AG04449 (cell line): ENCODE data around the gene GGCT.

Experiments used
- CTCF ChIA-PET: fragments of 350-600 bp; formaldehyde crosslinking; extraction: SDS; loops from one replicate; lab custom pipeline; 2021; ENCODE audit warnings: antibody characterized with exemption; lab: Yijun Ruan, JAX
- POLR2A ChIA-PET: fragments of 400-600, 350-600 bp; formaldehyde crosslinking; extraction: SDS; loops from one replicate; lab custom pipeline; 2020; ENCODE audit warnings: antibody characterized with exemption, inconsistent platforms; lab: Yijun Ruan, JAX
- DNase-seq: peaks from one replicate; pipeline ENCODE4 v3.0.0-alpha.2; 2010; ENCODE audit warnings: low read depth, low spot score
- H3K4me3 ChIP-seq: 2 replicates; pipeline ENCODE4 v1.5.1; 2011; ENCODE audit warnings: low read depth, mild to moderate bottlenecking, control low read depth, low read length
- TF ChIP-seq, protein P1 (sequence below): IDR thresholded peaks from one replicate; pipeline ENCODE4 v1.5.1; 2011; ENCODE audit warnings: mild to moderate bottlenecking, moderate library complexity, low read length, control low read depth, inconsistent platforms; ENCODE audit not compliant: insufficient read depth; ENCODE audit errors: missing control alignments

The GGCT gene

DNA sequence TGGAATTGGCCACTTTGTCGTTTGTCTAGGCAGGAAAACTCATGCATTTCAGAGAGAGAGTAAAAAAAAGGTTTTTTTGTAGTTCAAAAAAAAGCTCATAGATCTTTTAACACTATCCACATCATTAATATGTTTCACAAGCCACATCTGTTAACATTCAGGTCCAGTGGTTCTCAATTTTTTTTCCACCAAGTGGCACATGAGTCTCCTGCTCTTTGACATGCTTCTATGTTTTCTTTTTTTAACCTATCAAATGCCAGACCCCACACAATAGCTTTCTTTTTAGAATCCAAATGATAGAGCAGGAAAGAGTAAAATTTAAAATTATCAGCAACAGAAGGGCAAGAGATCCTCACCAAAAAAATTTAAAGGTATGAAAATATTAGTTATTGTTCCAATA lies 46.3 kb downstream of the GGCT start:
- H3K4me3 ChIP-seq, result no peak overlapping the region
- POLR2A ChIA-PET, result interaction anchor here (0.7 kb wide), 1 partner anchor 13 kb away, joined by 3 read pairs; no protein-coding TSS in a partner anchor
- no peak for DNase-seq
- CTCF ChIA-PET, result interaction anchor here (0.9 to 3.6 kb wide), 4 partner anchors 10 to 45 kb away, joined by 3 to 38 read pairs (median 3); no protein-coding TSS in a partner anchor
- TF ChIP-seq, protein P1, sequence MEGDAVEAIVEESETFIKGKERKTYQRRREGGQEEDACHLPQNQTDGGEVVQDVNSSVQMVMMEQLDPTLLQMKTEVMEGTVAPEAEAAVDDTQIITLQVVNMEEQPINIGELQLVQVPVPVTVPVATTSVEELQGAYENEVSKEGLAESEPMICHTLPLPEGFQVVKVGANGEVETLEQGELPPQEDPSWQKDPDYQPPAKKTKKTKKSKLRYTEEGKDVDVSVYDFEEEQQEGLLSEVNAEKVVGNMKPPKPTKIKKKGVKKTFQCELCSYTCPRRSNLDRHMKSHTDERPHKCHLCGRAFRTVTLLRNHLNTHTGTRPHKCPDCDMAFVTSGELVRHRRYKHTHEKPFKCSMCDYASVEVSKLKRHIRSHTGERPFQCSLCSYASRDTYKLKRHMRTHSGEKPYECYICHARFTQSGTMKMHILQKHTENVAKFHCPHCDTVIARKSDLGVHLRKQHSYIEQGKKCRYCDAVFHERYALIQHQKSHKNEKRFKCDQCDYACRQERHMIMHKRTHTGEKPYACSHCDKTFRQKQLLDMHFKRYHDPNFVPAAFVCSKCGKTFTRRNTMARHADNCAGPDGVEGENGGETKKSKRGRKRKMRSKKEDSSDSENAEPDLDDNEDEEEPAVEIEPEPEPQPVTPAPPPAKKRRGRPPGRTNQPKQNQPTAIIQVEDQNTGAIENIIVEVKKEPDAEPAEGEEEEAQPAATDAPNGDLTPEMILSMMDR, result no peak

GRCh38 chr7:30453921-30454320 lies 50.7 kb downstream of the GGCT start:
- POLR2A ChIA-PET, result no interaction called here
- DNase-seq, result no peak
- no peak overlapping the region for H3K4me3 ChIP-seq
- CTCF ChIA-PET, result interaction anchor here (0.7 to 2.0 kb wide), 3 partner anchors 12 to 41 kb away, joined by 3 to 6 read pairs (median 3); no protein-coding TSS in a partner anchor
- TF ChIP-seq, protein P1, result no peak

GRCh38 chr7:30453016-30453415 lies 51.6 kb downstream of the GGCT start:
- ChIA-PET POLR2A (no interaction called here), CTCF (no interaction called here)
- DNase-seq, result no peak
- TF ChIP-seq, protein P1, result no peak
- H3K4me3 ChIP-seq, result no peak overlapping the region

DNA sequence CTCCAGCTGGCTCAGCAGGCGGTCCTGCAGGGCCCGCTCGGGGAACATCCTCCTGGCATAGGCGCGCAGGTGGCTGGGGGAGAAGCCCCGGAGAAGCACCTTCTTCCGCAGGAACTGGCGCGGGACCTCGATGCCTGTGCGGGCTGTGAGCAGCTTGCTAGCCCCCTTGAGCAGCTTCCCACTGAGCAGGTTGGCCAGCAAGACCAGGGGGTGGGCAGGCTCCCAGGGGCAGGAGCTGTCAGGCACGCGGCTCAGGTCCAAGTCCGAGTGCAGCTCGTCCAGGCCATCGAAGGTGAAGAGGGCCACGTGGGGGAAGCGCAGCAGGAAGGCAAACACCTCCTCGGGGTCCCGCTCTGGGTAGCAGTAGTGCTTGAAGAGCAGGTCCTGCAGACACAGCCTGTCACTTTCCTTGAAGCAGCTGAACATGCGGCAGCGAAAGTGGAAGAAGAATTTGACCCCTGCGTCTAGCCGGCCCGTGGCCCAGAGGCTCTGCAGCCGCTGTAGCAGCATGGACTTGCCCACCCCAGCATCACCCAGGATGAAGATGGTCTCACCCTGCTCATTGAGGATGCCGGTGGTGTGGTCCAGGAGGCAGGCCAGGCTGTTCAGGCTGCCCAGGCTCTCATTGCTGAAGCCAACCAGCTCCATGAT lies 52.2 kb downstream of the GGCT start:
- no peak for DNase-seq
- ChIA-PET CTCF (no interaction called here), POLR2A (no interaction called here)
- TF ChIP-seq, protein P1, result no peak
- no peak overlapping the region for H3K4me3 ChIP-seq

DNA sequence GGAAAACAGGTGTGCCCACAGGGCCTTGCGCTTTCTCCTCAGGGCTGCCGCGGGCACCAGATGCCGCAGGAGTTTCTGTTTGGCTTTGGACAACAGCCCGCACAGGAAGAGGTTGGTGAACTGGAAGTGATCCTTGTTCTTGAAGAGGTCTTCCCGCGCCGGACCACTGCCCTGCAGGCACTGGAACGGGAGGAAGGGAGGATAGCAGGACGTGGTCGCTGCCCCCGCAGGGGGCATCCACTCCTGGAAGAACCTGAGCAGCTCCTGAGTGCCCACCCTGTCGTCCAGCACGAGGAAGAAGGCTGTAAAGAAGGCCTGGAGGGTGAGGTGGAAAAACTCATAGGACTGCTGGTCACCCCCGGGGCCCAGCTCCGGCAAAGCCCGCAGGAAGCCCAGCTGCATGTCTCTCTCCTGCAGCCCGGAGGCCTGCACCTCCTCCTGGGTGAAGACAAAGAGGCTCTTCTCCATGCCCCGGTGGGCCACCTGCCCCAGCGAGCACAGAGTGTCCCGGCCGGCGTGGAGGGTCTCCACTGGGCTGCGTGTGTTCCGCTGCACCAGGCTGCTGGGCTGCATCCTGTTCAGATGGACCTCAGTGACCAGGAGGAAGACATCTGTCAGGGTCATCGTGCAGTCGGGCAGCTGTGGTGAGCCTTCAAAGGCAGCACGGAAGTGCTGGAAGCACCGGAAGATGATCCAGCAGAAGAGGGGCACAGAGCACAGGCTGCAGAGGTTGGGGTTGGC lies 52.9 kb downstream of the GGCT start:
- no peak overlapping the region for H3K4me3 ChIP-seq
- DNase-seq, result no peak
- ChIA-PET CTCF (no interaction called here), POLR2A (no interaction called here)
- TF ChIP-seq, protein P1, result no peak

DNA sequence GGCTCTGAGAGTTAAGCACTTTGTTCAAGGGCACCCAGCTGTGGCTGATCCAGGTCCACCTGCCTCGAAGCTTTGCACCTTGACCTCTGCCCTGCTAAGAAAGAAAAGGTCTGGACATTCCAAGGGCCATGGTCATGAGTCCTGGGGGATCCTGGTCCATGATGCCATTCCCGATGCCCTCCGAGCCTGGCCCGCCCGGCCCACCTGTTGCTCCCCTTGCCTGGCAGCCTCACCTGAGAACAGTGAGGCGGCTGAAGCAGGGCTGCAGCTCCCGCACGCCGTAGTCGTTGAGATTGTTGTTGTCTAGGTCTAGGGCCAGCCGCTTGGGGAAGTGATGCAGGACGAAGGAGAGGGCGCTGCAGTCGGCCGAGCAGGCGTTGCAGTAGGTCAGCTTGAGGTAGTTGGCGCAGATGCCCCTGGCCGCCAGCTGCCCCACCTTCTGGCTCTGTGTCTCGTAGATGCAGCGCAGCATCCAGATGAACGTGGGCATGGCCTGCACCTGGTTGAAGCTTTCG lies 53.6 kb downstream of the GGCT start:
- ChIA-PET CTCF (interaction anchor here (2.8 kb wide), 1 partner anchor 18 kb away, joined by 9 read pairs; no protein-coding TSS in a partner anchor), POLR2A (no interaction called here)
- H3K4me3 ChIP-seq, result no peak overlapping the region
- TF ChIP-seq, protein P1, result no peak
- DNase-seq, result no peak
